ENCODE measurements around the gene OTOGL. TPM values are rescaled to one million over a fixed set of nuclear protein-coding genes. Genes with fewer than 3 reads are reported as not detected.
A peak's percentile ranks its signal among the peaks of the same experiment; 100 is the strongest.

Gene OTOGL
- total RNA-seq, 1 experiment from 2014 or later: not detected

DNA sequence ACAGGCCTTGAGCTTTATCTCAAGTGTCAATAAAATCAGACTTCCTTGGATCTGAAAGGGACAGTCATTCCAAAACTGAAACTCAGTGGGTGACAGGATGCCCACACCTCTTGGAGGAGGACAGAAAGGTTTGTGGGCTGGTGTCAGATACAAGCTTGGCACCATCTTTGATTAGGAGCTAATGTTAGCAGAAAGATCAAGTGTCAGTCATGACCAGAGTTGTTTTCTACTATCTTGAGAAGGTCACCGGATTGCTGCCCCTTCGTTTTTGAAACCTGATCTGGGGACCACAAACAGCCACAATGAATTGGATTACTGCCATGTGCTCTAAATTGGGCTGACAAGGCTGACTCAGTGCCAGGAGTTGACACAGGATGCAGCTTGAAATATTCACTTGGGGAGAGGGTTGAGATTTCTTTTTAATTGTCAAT, 88.3 kb downstream of the OTOGL start:
- CTCF ChIA-PET: interaction anchor here (0.6 to 4.4 kb wide), 29 partner anchors 8 to 1491 kb away, joined by 3 to 55 read pairs (median 4); no protein-coding TSS in a partner anchor
- peak overlapping the region; percentile 16 for H3K27ac Mint-ChIP-seq (ENCODE audit: low read depth, unreplicated experiment)
- DNase-seq (ENCODE audit: unreplicated experiment): peak; percentile 55

GRCh38 chr12:80188576-80188975, 89.2 kb downstream of the OTOGL start:
- Mint-ChIP-seq H3K9me3 (ENCODE audit: unreplicated experiment) (no peaks in the 10 kb centered on the region), H3K27ac (ENCODE audit: low read depth, unreplicated experiment) (no peak overlapping the region), H3K4me1 (ENCODE audit: insufficient read depth, unreplicated experiment) (peaks cover 16% of the 10 kb centered on the region), H3K4me3 (ENCODE audit: unreplicated experiment) (no peak overlapping the region), H3K27me3 (ENCODE audit: insufficient read depth, unreplicated experiment) (no peaks in the 10 kb centered on the region), H3K36me3 (ENCODE audit: insufficient read depth, unreplicated experiment) (no peaks in the 10 kb centered on the region)
- TF ChIP-seq CTCF (IDR thresholded peaks at IDR 0.05; ENCODE audit: unreplicated experiment): no peak
- BruUV-seq (replicated peaks): no TSS peak
- DNase-seq (ENCODE audit: unreplicated experiment): no peak
- ChIA-PET CTCF (interaction anchor here (0.5 to 4.4 kb wide), 9 partner anchors 12 to 843 kb away, joined by 3 to 55 read pairs (median 3); no protein-coding TSS in a partner anchor), POLR2A (no interaction called here)
- intact Hi-C loops (cut with micrococcal nuclease): loop anchor here (5.0 to 10.0 kb wide), 2 partner anchors 424 to 766 kb away; no protein-coding TSS in a partner anchor

More for the DNA sequence above, 88.3 kb downstream of the OTOGL start:
- intact Hi-C loops (cut with micrococcal nuclease): loop anchor here (5.0 to 10.0 kb wide), 2 partner anchors 423 to 765 kb away; no protein-coding TSS in a partner anchor
- TF ChIP-seq CTCF (IDR thresholded peaks at IDR 0.05; ENCODE audit: unreplicated experiment): no peak
- POLR2A ChIA-PET: interaction anchor here (1.6 kb wide), 1 partner anchor 256 kb away, joined by 7 read pairs; no protein-coding TSS in a partner anchor
- BruUV-seq (replicated peaks): no TSS peak
- H3K4me3 Mint-ChIP-seq (ENCODE audit: unreplicated experiment): no peak overlapping the region
- H3K4me1 Mint-ChIP-seq (ENCODE audit: insufficient read depth, unreplicated experiment): peaks cover 19% of the 10 kb centered on the region
- H3K27me3 Mint-ChIP-seq (ENCODE audit: insufficient read depth, unreplicated experiment): no peaks in the 10 kb centered on the region
- no peaks in the 10 kb centered on the region for H3K36me3 Mint-ChIP-seq (ENCODE audit: insufficient read depth, unreplicated experiment)
- no peaks in the 10 kb centered on the region for H3K9me3 Mint-ChIP-seq (ENCODE audit: unreplicated experiment)

DNA sequence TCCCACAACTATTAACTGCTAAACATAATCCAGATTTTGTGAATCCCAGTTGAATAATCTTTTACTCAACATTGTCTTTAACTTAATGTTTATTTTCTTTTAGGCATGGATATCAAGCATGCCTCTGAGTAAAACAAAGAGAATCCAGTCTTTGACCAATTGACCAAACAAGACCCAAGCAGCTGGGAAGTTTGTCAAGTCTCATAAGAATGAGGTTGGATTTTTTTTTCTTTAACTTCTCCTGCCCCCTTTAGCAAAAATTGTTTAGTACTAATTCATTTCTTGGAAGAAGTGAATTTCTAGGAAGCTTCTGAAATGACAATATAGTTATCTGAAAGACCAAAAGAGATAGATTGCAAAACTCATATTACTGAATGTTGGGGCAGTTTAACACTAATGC, 89.9 kb downstream of the OTOGL start:
- intact Hi-C loops (cut with micrococcal nuclease): loop anchor here (5.0 to 10.0 kb wide), 2 partner anchors 424 to 767 kb away; no protein-coding TSS in a partner anchor
- Mint-ChIP-seq H3K27ac (ENCODE audit: low read depth, unreplicated experiment) (no peak overlapping the region), H3K9me3 (ENCODE audit: unreplicated experiment) (no peaks in the 10 kb centered on the region), H3K27me3 (ENCODE audit: insufficient read depth, unreplicated experiment) (no peaks in the 10 kb centered on the region), H3K4me3 (ENCODE audit: unreplicated experiment) (no peak overlapping the region), H3K4me1 (ENCODE audit: insufficient read depth, unreplicated experiment) (peaks cover 9% of the 10 kb centered on the region), H3K36me3 (ENCODE audit: insufficient read depth, unreplicated experiment) (no peaks in the 10 kb centered on the region)
- BruUV-seq (replicated peaks): no TSS peak
- POLR2A ChIA-PET: interaction anchor here (0.7 to 0.8 kb wide), 2 partner anchors 17 to 496 kb away, joined by 3 to 4 read pairs; no protein-coding TSS in a partner anchor
- CTCF ChIA-PET: interaction anchor here (0.5 to 4.4 kb wide), 5 partner anchors 81 to 785 kb away, joined by 3 to 55 read pairs (median 3); no protein-coding TSS in a partner anchor
- TF ChIP-seq CTCF (IDR thresholded peaks at IDR 0.05; ENCODE audit: unreplicated experiment): no peak
- DNase-seq (ENCODE audit: unreplicated experiment): no peak

DNA sequence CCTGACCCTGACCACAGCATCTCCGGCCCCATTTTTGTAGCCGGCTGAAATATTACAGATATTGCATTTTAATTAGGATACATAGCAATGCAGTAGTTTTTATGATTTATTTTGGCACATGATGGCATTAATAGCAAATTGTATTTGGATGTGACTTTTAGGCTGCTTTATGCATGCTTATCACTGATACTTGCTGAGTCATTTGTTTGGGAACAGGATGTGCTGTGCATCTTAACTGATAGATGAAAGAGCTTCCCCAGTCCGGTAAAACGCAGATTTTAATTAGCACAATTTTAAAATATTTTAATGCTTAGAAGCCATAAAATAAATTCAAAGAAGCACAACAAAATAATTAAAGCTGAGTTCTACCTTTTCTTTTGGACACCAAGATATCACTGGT, 90.7 kb downstream of the OTOGL start:
- CTCF ChIA-PET: interaction anchor here (0.6 to 4.4 kb wide), 4 partner anchors 81 to 1094 kb away, joined by 3 to 55 read pairs (median 4); no protein-coding TSS in a partner anchor
- no TSS peak for BruUV-seq (replicated peaks)

More for the DNA sequence above, 90.7 kb downstream of the OTOGL start:
- H3K4me1 Mint-ChIP-seq (ENCODE audit: insufficient read depth, unreplicated experiment): peaks cover 7% of the 10 kb centered on the region
- TF ChIP-seq CTCF (IDR thresholded peaks at IDR 0.05; ENCODE audit: unreplicated experiment): no peak
- no peak for DNase-seq (ENCODE audit: unreplicated experiment)
- no peak overlapping the region for H3K27ac Mint-ChIP-seq (ENCODE audit: low read depth, unreplicated experiment)
- no peak overlapping the region for H3K4me3 Mint-ChIP-seq (ENCODE audit: unreplicated experiment)
- H3K9me3 Mint-ChIP-seq (ENCODE audit: unreplicated experiment): no peaks in the 10 kb centered on the region
- intact Hi-C loops (cut with micrococcal nuclease): loop anchor here (10.0 kb wide), 2 partner anchors 225 to 575 kb away; no protein-coding TSS in a partner anchor
- no peaks in the 10 kb centered on the region for H3K36me3 Mint-ChIP-seq (ENCODE audit: insufficient read depth, unreplicated experiment)
- H3K27me3 Mint-ChIP-seq (ENCODE audit: insufficient read depth, unreplicated experiment): no peaks in the 10 kb centered on the region
- POLR2A ChIA-PET: no interaction called here
